SJCRH30 (cell line): ENCODE measurements around the gene PLA2G15. TPM values are rescaled to one million over a fixed set of nuclear protein-coding genes. Genes with fewer than 3 reads are reported as not detected.

Experiments
- DNase-seq, 2 experiments: peaks; one replicate each; pipeline ENCODE4 v3.0.0-alpha.2; 2015 to 2020
- H3K27ac ChIP-seq: fragments of 250-450 bp; sonication (Bioruptor Pico); 2 replicates; pipeline ENCODE4 v1.5.1; 2020; ENCODE audit warnings: mild to moderate bottlenecking, moderate library complexity
- H3K27me3 ChIP-seq: fragments of 250-450 bp; sonication (Bioruptor Pico); 2 replicates; pipeline ENCODE4 v1.5.1; 2020; ENCODE audit warnings: mild to moderate bottlenecking, moderate library complexity
- H3K36me3 ChIP-seq: fragments of 250-450 bp; sonication (Bioruptor Pico); 2 replicates; pipeline ENCODE4 v1.5.1; 2020; ENCODE audit warnings: mild to moderate bottlenecking, moderate library complexity
- H3K4me1 ChIP-seq: fragments of 250-450 bp; sonication (Bioruptor Pico); 2 replicates; pipeline ENCODE4 v1.5.1; 2020; ENCODE audit warnings: mild to moderate bottlenecking, moderate library complexity
- H3K4me3 ChIP-seq: fragments of 250-450 bp; sonication (Bioruptor Pico); 2 replicates; pipeline ENCODE4 v1.5.1; 2020; ENCODE audit warnings: mild to moderate bottlenecking, moderate library complexity
- H3K9me3 ChIP-seq: fragments of 250-450 bp; sonication (Bioruptor Pico); replicated peaks from 2 replicates; pipeline ENCODE4 v1.5.1; 2020; ENCODE audit warnings: mild to moderate bottlenecking, moderate library complexity
- total RNA-seq: library from RNA; depleted of rRNA; stranded (reverse); fragments of >200 nt; shearing (Covaris generic); gene quantifications from 2 replicates; pipeline ENCODE4 v1.2.3, GENCODE V29; 2014; rRNA removed

PLA2G15 gene, protein sequence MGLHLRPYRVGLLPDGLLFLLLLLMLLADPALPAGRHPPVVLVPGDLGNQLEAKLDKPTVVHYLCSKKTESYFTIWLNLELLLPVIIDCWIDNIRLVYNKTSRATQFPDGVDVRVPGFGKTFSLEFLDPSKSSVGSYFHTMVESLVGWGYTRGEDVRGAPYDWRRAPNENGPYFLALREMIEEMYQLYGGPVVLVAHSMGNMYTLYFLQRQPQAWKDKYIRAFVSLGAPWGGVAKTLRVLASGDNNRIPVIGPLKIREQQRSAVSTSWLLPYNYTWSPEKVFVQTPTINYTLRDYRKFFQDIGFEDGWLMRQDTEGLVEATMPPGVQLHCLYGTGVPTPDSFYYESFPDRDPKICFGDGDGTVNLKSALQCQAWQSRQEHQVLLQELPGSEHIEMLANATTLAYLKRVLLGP
- total RNA-seq: 7.4 and 9.0 TPM in 2 replicates

DNA sequence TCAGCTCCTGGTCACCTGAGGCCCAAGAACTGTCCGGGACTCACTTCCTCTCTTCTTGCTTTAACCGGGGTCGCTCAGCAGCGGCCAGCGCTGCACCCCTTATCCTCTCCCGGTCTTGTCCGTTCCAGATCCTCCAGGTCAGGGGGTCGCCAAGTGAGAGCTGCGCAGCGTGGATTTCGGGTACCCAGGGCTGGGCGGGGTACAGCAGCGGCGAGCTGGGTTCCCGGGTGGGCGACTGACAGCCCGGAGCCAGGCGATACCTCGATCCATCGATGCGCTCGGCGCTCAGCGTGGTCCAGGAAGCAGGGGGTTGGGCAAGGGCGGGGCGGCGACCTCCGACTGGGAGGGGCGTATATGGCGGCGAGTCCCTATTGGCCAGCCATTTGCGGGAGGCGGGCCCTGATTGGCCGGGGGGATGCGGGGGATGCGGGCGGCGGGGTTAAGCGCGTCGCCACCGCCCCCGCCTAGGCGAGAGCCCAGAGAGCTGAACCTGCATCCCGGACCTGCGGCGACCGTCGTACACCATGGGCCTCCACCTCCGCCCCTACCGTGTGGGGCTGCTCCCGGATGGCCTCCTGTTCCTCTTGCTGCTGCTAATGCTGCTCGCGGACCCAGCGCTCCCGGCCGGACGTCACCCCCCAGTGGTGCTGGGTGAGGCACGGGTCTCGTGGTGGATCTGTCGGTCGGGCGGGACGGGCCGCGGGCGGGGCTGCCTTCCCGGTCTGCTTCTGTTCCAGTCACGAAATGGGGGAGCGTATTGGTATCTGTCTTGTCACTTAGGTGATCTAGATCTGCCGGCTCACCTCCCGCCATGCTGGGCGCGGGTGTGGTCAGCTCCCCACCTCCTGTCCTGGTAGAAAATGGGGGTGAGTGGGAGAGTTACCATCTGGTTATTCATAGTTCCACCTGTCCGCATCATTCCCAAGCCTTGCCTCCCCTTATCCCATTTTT, at the start of gene PLA2G15:
Gene PLA2G15 (plus strand): TSS at position 471 of the 951 bp plus-strand sequence. CDS start 54 bp downstream, at position 525.
- no peaks in the 10 kb centered on the region for H3K27me3 ChIP-seq
- DNase-seq: peak; percentile 87 to 91
- H3K4me1 ChIP-seq: no peaks in the 10 kb centered on the region
- H3K4me3 ChIP-seq: peak within 1 kb of the TSS; percentile 71
- H3K36me3 ChIP-seq: no peaks in the 10 kb centered on the region
- no peaks in the 10 kb centered on the region for H3K9me3 ChIP-seq
- 0 out of 2 replicates have a peak within 1 kb of the TSS, but pooled peaks have one; percentile 3 for H3K27ac ChIP-seq

DNA sequence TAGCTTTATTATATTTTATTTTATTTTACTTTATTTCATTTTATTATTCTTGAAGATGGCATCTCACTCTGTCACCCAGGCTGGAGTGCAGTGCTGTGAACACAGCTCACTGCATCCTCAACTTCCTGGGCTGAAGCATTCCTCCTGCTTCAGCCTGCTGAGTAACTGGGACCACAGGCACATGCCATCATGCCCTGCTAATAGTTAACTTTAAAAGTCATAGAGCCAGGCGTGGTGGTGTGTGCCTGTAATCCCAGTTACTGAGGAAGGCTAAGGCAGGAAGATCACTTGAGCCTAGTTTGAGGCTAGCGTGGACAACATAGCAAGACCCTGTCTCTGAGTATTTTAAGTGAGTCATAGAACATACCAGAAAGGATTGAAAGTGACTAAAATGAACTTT, 47.9 kb upstream of the PLA2G15 start:
- DNase-seq: no peak
- Histone ChIP-seq H3K4me1 (no peaks in the 10 kb centered on the region), H3K27me3 (no peaks in the 10 kb centered on the region), H3K4me3 (no peak overlapping the region), H3K9me3 (no peaks in the 10 kb centered on the region), H3K36me3 (peaks cover 3% of the 10 kb centered on the region; the same call in 1 of the 2 replicates), H3K27ac (no peak overlapping the region)

- H3K4me3 ChIP-seq: no peak overlapping the region
- H3K27ac ChIP-seq: no peak overlapping the region
- H3K36me3 ChIP-seq: no peaks in the 10 kb centered on the region
- H3K4me1 ChIP-seq: no peaks in the 10 kb centered on the region
- no peaks in the 10 kb centered on the region for H3K9me3 ChIP-seq
- no peak for DNase-seq
- no peaks in the 10 kb centered on the region for H3K27me3 ChIP-seq
These were observed 44.9 kb upstream of the PLA2G15 start for GRCh38 chr16:68200088-68200783.

DNA sequence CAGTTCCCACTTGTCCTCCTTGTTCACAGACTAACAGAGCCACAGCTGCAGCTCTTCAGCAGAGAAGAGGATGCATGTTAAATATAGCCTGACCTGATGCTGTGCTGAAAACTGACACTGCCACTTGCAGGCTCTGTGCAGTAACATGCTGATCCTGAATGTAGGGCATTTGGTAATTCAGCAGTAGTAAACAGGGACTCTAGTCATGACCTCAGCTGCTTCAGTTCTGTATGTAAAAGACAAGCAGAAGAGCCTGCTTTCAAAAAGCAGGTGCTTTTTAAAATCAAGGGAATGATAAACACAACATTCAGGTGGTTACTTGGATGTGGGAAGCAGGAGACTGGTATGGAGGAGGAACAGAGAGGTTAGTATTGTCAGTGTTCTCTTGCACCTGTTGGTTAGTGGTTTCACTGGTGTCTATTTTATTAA, 43.1 kb upstream of the PLA2G15 start:
- H3K9me3 ChIP-seq: no peaks in the 10 kb centered on the region
- no peaks in the 10 kb centered on the region for H3K36me3 ChIP-seq
- no peak overlapping the region for H3K4me3 ChIP-seq
- H3K4me1 ChIP-seq: no peaks in the 10 kb centered on the region
- no peak overlapping the region for H3K27ac ChIP-seq
- DNase-seq: peak; percentile 7 to 37
- H3K27me3 ChIP-seq: no peaks in the 10 kb centered on the region

GRCh38 chr16:68206245-68206644, 38.9 kb upstream of the PLA2G15 start:
- H3K4me3 ChIP-seq: no peak overlapping the region
- H3K36me3 ChIP-seq: no peaks in the 10 kb centered on the region
- DNase-seq: no peak
- no peaks in the 10 kb centered on the region for H3K9me3 ChIP-seq
- no peaks in the 10 kb centered on the region for H3K4me1 ChIP-seq
- H3K27me3 ChIP-seq: no peaks in the 10 kb centered on the region
- no peak overlapping the region for H3K27ac ChIP-seq

GRCh38 chr16:68214726-68215125, 30.4 kb upstream of the PLA2G15 start:
- Histone ChIP-seq H3K27ac (no peak overlapping the region), H3K27me3 (no peaks in the 10 kb centered on the region), H3K36me3 (no peaks in the 10 kb centered on the region), H3K9me3 (no peaks in the 10 kb centered on the region), H3K4me3 (no peak overlapping the region), H3K4me1 (no peaks in the 10 kb centered on the region)
- DNase-seq: no peak

DNA sequence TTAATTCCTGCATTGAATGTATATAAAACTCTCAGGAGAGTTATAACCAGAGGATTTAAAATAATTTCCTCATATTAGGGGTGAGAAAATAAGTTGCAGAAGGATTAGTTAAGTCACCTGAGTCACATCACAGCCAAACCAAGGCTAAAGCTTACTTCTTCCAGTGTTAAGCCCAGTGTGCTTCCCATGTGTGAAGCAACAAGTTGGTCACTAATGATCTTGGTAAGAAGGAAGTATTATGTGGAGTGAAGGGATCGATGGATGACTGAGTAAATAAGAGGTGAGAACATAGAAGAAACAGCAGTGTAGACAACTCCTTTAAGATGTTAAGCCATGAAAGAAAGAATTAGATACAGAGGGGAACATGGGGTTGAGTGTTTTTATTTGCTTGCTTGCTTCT, 29.9 kb upstream of the PLA2G15 start:
- no peak overlapping the region for H3K27ac ChIP-seq
- H3K27me3 ChIP-seq: no peaks in the 10 kb centered on the region
- DNase-seq: no peak
- no peaks in the 10 kb centered on the region for H3K36me3 ChIP-seq
- no peaks in the 10 kb centered on the region for H3K4me1 ChIP-seq
- no peak overlapping the region for H3K4me3 ChIP-seq
- no peaks in the 10 kb centered on the region for H3K9me3 ChIP-seq

DNA sequence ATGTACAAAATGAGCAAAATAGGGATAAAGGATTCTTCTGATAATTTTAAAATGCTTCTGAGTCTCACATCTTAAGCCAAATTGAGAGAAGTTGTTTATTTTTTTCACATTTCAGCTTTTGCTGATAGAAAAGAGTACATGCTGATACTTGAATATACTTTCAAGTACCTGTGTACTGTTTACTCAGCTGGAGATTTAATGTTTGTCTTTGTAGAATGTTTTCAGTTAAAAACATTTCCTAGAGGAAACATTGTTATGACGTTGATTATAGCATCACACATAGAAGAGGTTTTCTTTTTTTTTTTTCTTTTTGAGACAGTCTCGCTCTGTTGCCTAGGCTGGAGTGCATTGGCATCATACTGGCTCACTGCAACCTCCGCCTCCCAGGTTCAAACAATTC, 28.9 kb upstream of the PLA2G15 start:
- H3K4me1 ChIP-seq: no peaks in the 10 kb centered on the region
- H3K27me3 ChIP-seq: no peaks in the 10 kb centered on the region
- no peaks in the 10 kb centered on the region for H3K36me3 ChIP-seq
- H3K9me3 ChIP-seq: no peaks in the 10 kb centered on the region
- no peak for DNase-seq
- H3K27ac ChIP-seq: no peak overlapping the region
- H3K4me3 ChIP-seq: no peak overlapping the region

GRCh38 chr16:68217506-68217905, 27.7 kb upstream of the PLA2G15 start:
- Histone ChIP-seq H3K4me1 (no peaks in the 10 kb centered on the region), H3K27me3 (no peaks in the 10 kb centered on the region), H3K36me3 (no peaks in the 10 kb centered on the region), H3K9me3 (no peaks in the 10 kb centered on the region), H3K4me3 (no peak overlapping the region), H3K27ac (no peak overlapping the region)
- no peak for DNase-seq

DNA sequence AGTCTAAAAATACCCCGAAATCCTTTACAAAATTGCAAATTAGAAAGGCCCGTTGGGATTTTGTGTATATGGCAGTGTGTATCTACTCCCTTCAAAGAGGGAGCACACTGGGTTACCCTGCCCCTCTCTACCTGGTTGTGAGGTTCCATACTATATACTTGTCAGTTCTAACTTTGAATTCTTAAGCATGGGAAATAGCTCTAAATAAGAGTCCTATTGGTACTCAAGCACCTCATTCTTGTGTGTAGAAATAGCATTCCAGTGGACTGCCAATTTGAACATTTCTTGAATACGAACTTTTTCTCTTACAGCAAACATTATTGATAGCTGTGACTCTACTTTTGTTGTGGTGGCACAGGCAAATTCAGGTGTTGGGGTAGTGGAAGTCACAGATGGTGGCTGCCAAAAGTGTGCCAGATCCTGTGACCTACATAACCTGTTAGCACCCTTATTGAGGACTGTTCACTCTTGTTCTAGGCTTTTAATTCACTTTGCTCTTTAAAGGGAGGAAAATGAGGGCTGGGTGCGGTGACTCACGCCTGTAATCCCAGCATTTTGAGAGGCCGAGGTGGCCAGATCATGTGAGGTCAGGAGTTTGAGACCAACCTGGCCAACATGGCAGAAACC, 25.3 kb upstream of the PLA2G15 start:
- Histone ChIP-seq H3K4me3 (no peak overlapping the region), H3K9me3 (no peaks in the 10 kb centered on the region), H3K27ac (no peak overlapping the region), H3K27me3 (no peaks in the 10 kb centered on the region), H3K4me1 (no peaks in the 10 kb centered on the region), H3K36me3 (no peaks in the 10 kb centered on the region)
- DNase-seq: no peak

- Histone ChIP-seq H3K36me3 (no peaks in the 10 kb centered on the region), H3K4me3 (no peak overlapping the region), H3K27ac (no peak overlapping the region), H3K27me3 (no peaks in the 10 kb centered on the region), H3K9me3 (no peaks in the 10 kb centered on the region), H3K4me1 (peaks cover 19% of the 10 kb centered on the region)
- no peak for DNase-seq
These were observed 22.1 kb upstream of the PLA2G15 start for GRCh38 chr16:68223072-68223471.

DNA sequence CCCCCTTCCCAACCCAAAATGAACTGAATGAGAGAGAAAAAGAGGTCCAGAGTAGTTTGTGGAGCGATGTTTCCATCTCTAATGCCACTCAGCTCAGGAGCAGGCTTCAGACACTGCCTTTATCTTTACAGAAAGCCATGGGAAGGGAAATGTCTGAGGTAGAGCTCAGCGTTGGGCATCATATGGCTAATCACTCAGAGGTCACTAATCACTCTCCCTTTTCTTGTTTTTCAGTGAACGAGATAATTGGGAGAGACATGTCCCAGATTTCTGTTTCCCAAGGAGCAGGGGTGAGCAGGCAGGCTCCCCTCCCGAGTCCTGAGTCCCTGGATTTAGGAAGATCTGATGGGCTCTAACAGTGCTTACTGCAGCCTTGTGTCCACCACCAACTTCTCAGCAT, 19.1 kb upstream of the PLA2G15 start:
- H3K36me3 ChIP-seq: no peaks in the 10 kb centered on the region; the same call in 1 of the 2 replicates
- H3K9me3 ChIP-seq: no peaks in the 10 kb centered on the region
- DNase-seq: no peak
- H3K27me3 ChIP-seq: no peaks in the 10 kb centered on the region
- peaks cover 34% of the 10 kb centered on the region for H3K4me1 ChIP-seq
- no peak overlapping the region for H3K4me3 ChIP-seq
- no peak overlapping the region for H3K27ac ChIP-seq

- H3K27ac ChIP-seq: peak overlapping the region; percentile 69; the same call in 1 of the 2 replicates
- H3K27me3 ChIP-seq: no peaks in the 10 kb centered on the region
- no peaks in the 10 kb centered on the region; the same call in 1 of the 2 replicates for H3K36me3 ChIP-seq
- no peaks in the 10 kb centered on the region for H3K9me3 ChIP-seq
- H3K4me3 ChIP-seq: no peak overlapping the region
- peak in 1 of 2 experiments; percentile 31 for DNase-seq
- peaks cover 34% of the 10 kb centered on the region for H3K4me1 ChIP-seq
These were observed 17.9 kb upstream of the PLA2G15 start for GRCh38 chr16:68227183-68227793.
